HG03064 (cell line): ENCODE measurements around the gene HMOX1.
"Not testable (repeated sequence)": the region's sequence is repeated elsewhere in the genome, so short reads cannot be mapped to it uniquely, and the experiment has no call there.

ENCODE experiments used
- ATAC-seq: cut with Tn5 transposase; IDR thresholded peaks from one replicate; pipeline ENCODE4 v1.9.1; 2021; ENCODE audit warnings: low read depth; ENCODE audit not compliant: unreplicated experiment

HMOX1 gene

DNA sequence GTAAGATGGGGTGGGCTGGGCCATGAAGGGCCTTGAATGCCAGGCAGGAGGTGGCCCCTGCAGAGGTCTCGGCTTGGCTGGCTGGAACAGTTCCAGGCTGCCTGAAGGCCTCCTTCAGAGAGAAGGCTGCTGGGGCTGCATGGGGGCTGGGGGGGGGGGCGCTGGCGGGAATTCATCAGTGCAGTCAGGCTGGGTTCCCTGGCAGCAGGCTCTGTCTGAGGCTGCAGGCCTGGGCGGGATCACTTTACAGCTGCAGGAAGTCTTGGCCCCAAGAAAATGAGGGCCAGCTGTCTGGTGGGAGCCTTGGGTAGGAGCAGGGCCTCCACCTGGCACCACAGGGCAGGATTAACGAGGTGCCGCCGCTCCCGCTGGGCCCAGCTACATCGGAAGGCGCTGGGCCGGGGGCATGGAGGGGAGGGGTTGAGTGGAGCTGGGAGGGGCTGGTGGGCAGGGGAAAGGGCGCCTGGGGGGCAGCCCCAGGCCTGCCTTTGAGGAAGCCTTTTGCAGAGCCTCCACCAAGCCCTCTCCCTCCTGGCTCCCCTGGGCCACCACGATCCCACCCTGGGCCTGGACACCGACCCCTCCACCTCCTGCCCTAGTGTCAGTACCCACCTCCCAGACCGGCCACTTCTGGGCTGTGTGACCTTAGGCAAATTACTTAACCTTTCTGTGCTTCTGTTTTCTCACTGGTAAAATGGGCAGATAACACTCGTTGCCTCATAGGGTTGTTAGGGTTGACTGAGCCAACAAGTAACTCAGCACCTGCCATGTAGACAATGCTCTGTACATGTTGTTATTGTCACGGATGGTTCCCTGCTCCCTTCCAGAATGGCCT, 31.0 kb upstream of the HMOX1 start:
- no peak for ATAC-seq

DNA sequence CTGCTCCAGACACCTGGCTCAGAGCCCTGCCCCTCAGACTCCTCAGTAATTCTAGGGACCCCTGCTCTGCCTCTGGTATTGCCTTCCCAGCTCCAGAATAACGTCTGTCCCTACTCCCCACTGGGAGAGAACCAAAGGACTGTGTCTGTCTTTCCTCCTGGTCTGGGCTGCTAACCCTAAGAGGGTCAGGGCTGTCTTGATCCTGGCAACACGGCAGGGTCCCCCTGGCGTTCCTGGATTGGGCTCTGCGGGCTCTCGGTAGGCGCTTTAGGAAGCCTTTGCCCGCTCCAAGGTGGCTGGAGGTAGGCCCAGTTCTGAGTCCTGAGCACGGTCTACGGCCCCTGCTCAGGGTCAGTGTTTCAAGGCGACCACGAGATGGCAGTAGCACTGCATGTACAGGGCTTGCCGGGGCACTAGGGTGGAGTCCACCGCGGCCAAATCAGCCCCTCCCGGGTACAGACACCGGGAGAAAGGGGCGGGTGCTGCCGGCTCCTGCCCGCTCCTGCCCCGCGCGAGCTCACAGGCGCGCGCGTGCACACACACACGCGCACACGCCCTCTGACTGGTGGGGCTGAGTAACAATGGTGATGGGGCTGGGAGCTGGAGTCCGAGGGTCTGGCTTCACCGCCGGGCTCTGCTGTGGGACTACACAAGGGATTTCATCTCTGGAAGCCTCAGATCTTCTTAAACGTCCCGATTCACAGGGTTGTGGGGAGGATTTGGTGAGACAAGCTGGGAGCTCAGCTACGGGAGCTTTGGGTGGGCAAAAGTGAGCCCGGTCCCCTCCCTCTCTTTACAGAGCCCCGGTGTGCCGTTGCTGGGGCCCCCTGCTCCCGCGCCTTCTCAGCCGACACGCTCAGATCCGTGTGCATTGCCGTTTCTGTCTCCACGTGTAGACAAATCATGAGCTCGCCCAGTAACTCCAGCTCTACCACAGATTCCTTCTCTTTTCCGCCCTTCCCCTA, 30.1 kb upstream of the HMOX1 start:
- ATAC-seq: no peak

DNA sequence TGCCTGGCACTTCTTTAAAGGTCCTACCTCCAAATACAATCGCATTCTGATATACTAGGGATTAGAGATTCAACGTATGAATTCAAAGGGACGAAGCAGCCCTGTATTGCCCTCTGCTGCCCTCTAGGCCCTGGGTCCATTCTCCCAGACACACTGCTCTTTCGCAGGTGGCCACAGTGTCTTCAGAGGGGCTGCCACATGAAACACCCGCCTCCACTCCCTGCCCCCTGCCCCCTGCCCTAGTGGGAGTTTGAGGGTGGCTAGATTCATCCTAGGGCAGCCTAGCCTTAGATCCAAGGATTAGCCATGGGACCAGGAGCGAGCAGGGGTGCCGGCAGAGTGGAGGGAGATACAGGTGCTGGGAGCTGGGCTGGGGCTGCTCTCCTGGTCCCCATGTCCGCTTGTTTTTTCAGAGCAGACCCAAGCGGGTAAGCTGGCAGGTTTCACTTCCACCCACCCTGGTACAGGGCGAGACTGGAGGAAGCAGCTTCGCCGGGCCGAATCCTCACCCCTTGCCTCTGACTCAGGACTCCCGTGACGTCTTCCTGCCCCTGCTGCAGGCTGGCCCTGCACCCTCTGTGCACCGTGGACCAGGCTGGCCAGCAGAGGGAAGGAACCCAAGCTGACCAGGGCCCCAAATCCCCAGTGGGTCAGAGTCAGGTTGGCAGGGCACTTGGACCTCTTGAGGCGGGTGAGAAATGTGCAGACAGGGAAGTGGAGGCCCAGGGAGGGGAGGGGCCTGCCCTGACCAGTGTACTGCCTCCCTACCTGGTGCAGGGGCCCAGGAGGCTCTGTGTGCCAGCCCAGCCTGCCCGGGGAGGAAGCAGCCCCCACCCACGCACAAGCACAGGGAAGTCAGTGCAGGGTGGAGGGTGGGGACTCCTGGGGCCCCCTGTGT, 28.4 kb upstream of the HMOX1 start:
- ATAC-seq: no peak

DNA sequence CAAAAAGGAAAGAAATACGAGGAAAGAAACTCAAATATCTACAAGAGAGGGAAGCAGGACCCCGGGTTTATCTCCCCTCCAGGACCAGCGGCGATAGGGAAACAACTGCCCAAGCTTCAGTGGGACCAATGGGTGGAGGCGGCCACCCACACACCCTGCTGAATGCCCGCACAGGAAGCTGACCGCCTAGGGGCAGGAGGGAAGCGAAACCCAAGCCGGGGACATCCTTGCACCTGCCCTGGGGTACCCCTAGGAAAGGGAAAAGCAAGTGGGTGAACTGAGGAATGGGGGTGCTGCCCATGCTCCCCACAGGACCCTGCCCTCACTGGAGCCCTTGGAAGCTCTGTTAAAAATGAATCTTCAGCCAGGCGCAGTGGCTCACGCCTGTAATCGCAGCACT, 27.6 kb upstream of the HMOX1 start:
- no peak for ATAC-seq

DNA sequence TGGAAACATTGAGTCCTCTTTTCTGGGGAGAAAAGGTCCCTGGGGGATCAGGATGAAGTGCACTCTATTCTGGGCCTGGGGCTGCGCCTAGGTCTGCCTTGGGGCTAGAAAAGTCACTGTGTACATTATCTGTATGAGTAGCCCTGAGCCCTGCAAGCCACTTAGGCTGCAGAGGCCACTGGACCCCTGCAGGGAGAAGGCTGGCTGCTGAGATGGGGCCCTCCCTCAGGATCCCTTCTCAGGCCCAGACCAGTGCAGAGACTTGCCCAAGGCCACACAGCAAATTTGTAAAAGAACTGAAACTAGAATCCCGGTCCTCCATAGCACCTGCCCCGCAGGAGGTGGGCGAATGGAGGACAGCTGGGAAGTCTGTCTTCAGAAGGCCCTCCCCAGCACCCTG, 26.8 kb upstream of the HMOX1 start:
- ATAC-seq: no peak

DNA sequence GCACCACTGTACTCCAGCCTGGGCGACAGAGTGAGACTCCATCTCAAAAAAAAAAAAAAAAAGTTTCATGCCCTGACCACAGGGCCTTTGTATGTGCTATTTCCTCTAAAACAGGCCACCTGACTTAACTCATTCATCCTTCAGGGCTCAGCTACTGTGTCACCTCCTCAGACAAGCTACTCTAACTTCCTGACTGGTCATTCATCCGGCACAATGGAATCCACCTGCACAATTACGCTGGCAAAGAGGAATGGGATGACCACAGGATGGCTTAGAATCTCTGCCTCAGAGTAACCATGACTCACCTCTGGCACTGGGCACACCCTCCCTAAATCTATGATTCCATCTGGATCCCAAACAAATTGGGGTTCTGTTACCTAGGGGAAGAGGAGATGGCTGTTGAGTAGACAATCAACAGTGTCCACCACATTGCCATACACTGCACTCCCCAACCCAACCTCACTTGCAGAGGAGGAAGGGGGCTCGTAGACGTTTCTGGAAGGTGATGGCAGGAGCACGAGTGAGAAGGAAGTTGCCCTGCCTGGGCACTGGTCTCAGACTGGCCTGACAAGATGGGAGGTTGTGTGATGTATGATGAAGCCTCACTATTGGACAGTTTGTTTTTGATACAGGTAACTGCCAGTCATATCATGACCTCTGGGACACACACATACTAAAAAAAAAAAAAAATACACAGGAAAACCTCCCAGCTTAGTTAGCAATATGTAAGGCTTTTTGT, 22.8 kb upstream of the HMOX1 start:
- no peak for ATAC-seq

DNA sequence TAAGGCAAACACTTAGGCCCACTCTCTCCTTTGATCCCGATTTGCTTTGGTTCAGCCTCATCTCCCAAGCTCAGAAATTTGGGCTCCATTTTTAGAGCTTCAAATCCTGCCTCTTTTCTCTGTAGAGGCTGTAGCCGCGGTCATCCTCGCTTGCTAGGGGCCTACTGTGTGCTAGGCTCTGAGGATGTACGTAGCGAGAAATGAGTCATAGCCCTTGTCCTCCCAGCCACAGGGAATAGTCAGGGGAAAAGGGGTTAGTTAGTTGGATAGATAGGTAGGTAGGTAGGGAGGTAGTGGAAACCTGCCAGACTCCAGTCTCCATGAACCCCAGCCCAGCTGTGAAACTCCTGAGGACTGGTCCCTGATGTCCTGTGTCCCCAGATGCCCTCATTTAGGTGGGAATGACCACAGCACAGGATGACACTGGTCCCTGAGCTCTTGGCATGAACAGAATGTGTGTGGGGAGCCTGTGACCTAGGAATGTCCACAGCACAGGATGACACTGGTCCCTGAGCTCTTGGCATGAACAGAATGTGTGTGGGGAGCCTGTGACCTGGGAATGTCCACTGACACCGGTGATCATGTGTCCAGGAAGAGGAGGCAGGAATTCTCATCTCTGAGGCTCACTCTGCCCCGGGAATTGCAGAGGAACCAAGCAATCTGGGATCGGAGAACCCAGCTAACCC, 21.4 kb upstream of the HMOX1 start:
- ATAC-seq: no peak

DNA sequence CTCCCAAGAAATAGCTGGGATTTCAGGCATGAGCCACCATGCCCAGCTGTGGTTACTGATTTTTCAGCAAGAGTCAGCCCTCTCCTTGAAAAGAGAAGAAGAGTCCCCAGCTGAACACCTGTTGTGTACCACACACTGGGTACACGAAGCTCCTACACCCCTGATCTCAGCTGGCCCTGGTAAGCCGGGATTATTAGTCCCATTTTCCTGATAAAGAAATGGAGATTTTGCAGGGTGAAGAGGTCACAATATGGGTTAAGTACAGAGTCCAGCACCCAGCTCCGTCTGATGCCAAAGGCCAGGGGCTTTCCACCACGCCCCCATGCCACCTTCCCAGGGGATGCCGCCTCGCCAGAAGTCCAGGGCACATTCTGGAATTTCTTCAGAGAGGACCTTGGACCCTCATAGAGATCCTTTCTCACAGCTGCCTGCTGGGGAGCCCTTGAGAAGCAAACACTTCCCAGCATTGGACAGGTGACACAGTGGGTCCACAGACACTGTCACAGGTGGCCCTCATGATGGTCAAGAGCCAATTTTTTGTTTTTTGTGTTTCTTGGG, 19.8 kb upstream of the HMOX1 start:
- ATAC-seq: no peak

DNA sequence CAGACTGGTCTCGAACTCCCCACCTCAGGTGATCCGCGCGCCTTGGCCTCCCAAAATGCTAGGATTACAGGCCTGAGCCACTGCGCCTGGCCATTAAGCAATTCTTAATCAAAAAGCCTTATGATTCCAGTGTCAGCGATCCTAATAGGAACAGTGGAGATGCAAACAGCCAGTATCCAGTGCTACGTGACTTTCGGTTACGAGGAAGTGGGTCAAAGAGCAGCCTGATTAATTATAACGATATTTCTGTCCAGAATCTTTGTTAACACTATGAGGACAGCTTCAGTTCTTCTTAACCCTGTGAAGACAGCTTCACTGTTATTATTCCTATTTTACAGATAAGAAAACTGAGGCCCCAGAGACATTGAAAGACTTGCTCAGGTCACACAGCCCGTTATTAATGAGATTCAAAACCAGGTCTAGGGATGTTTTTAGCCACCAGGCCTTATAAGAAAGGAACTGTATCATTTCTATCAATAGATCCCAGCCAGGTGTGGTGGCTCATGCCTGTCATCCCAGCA, 17.3 kb upstream of the HMOX1 start:
- ATAC-seq: no peak

DNA sequence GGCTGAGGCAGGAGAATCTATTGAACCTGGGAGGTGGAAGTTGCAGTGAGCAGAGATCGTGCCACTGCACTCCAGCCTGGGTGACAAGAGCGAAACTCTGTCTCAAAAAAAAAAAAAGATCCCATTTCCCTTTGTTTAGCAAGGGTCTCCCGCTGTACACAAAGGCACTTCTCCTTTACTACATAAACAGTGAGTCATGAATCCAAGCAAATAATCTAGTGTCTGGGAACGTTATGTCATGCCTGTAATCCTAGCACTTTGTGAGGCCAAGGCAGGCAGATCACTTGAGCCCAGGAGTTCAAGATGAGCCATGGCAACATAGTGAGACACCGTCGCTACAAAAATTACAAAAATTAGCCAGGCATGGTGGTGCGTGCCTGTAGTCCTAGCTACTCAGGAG, 16.7 kb upstream of the HMOX1 start:
- not testable (repeated sequence) for ATAC-seq

DNA sequence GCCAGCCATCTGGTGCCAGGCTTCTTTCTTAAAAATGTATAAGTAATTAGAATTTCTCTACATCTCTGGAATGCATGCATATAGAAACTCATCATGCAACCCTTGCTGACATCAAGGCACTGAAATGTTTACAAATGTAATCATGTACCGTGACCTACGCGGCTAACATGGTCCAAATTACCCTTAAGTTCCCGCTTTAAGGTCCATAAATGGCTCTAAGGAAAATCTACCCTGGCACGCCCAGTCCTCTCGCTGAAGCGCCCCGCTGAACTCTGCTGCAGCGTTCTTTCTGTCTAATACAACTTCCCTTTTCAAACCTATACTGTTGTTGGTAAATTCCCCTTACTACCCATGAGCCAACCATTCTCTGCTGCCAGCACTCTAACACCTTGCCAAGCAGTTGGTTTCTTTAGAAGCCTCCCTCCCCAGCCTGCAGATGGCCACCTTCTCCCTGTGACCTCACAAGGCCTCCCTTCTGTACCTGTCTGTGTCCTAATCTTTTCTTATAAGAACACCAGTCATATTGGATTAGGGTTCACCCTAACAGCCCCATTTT, 13.5 kb upstream of the HMOX1 start:
- no peak for ATAC-seq

DNA sequence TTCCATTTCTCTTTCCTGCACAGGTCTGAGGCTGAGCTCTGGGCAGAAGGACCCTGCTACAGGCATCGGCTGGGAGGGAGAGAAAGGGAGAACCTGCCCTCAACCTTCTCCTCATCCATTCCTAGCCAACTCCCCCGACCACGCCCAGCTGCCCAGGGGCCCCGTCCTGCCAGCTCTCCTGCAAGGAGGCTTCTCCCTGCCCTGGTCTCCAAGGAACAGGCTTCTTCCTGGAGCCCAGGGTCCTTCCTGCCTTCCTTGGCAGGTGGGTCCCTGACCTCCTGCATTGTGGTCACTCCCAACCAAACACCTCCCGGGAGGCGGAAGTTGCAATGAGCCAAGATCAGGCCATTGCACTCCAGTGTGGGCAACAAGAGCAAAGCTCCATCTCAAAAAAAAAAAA, 12.5 kb upstream of the HMOX1 start:
- ATAC-seq: no peak

DNA sequence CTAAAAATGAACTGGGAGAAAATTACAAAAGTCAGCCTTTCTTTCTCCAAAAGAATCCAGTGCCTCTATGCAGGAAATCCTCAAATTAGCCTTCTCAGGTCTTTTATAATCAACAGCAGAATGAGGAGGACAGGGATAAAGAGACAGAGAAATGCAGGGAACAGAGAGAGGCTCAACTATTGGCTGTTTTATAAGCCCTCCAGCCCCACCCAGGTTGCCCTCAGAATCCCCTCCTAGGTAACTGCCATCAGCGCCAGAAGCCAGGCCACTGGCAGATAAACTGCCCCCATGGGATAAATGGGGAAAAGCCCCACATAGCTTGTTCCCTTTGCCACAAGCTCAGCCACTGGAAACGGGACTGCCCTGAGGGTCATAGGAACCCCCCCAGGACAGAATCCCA, 10.9 kb upstream of the HMOX1 start:
- no peak for ATAC-seq

DNA sequence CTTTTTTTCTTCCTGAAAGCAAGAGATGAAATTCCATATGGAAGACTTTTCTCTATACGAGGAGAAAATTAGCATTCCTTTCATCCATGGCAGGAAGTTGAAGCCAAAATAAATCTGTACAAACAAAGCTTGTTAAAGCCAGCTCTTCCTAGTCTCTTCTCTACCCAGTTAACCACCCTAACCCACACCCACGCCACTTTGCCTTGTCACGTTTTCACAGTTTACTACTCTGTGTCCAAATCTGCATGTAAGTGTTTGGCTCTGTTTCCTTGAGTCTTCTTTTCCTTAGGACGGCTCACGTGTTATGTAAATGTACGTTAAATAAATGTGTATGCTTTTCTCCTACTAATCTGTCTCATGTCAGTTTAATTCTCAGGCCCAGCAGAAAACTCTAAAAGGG, 7.1 kb upstream of the HMOX1 start:
- no peak for ATAC-seq

DNA sequence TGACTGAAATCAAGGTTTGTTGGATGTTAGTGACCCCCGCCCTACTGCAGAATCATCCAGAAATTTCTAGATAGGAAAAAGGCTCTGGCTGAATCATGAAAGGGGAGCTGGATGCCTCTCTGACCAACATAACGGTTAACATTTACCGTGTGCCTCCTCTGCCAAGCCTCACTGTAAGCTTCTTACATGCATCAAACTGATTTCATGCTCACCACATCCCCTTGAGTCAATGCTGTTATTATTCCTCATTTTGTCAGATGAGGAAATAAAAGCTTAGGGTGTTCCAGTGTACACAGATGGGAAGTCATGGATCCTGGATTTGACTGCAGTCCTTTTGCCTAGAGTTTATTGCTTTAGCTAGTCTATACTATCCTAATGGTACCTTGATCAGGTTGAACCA, 5.9 kb upstream of the HMOX1 start:
- no peak for ATAC-seq

DNA sequence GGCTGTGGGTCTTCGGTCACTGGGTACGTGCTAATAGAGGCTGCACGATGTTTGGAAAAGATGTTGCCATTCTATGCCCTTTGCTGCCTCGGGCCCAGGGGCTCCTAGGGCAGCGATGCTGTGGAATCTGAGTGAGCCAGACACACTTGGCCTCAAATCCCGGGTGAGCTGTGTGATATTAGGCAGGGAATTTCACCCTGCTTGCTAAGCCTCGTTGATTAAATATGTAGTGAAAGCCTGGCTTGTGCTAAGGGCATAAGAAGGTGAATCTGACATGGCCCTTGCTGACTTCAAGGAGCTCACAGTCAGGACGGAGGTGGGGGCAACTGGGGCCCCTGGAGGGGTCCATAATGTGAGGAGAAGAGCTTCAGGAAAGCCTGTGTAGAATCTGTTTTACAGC, 5.4 kb upstream of the HMOX1 start:
- ATAC-seq: no peak

DNA sequence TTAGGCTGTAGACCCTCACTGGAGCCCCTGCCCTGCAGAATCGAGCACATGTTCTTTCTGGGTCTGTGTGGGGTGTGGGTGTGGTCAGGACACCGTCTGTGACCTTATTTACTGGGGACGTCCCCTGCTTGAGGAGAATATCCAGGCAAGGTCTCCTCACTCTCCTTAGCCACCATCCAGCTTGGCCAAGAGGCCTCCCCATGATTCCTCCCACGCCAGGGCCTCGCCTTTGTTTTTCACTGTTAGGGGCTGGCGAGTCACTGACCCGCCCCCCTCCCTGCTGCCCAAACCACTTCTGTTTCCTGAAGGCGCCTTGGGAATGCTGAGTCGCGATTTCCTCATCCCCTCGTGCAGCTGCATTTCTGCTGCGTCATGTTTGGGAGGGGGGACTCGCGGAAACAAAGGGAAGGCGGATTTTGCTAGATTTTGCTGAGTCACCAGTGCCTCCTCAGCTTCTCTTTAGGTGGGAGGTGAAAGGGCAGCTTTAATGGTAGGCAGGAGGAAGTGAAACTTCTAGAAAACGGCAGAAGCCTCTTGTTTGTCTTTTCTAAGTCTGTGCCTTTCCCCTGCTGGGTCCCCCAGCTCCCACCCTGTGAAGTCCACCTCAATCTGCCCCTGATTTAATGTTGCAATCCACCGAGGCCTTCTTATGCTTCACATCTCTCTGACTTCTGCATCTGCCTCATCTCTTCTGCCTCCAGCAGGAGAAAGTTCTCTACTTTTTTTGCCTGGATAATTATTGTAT, 4.0 kb upstream of the HMOX1 start:
- no peak for ATAC-seq

DNA sequence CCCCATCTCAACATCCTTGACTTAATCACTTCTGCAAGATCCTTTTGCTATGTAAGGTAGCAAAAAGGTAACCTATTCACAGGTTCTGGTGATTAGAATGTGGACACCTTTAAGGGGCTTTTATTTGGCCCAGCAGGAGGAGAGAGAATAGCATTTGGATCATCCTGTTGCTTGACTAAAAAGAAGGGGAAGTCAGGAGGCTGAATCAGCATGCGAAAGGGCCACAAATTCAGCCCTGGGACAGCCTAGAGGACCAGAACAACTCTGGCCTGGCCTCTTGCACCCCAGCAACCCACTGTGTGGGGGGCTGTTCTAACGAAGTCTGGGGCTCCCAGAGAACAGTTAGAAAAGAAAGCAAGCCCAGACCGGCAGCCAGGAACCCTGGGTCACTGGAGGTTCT, 3.2 kb upstream of the HMOX1 start:
- ATAC-seq: no peak
